WTC11 (cell line): ENCODE data around the gene PPARD. TPM values are rescaled to one million over a fixed set of nuclear protein-coding genes. Genes with fewer than 3 reads are reported as not detected.

Source experiments
- ATAC-seq: fragments of 200-7000 bp; cut with Tn5 transposase; 2 replicates; pipeline ENCODE4 v1.10.0; 2021; ENCODE audit warnings: mild to moderate bottlenecking, moderate library complexity
- CTCF ChIA-PET: fragments of 300-600 bp; sonication (Branson Sonifier 250); formaldehyde crosslinking; loops from one replicate; lab custom pipeline; 2021; ENCODE audit warnings: antibody characterized with exemption; lab: Charles Lee
- POLR2A ChIA-PET: fragments of 350-600 bp; sonication (Branson Sonifier 250); formaldehyde crosslinking; loops from one replicate; lab custom pipeline; 2021; ENCODE audit warnings: antibody characterized with exemption; lab: Charles Lee
- DNase-seq: peaks from one replicate; pipeline ENCODE4 v3.0.0; 2021; ENCODE audit warnings: low spot score
- H3K27ac Mint-ChIP-seq: 2 replicates; pipeline ENCODE4 v1.8.0; 2021; ENCODE audit warnings: mixed read lengths
- H3K27me3 Mint-ChIP-seq: 2 replicates; pipeline ENCODE4 v1.8.0; 2021; ENCODE audit warnings: low read depth, mild to moderate bottlenecking, moderate library complexity, mixed read lengths
- H3K36me3 Mint-ChIP-seq: 2 replicates; pipeline ENCODE4 v1.8.0; 2021; ENCODE audit warnings: mixed read lengths
- H3K4me1 Mint-ChIP-seq: 2 replicates; pipeline ENCODE4 v1.8.0; 2022; ENCODE audit warnings: mixed read lengths
- H3K4me3 Mint-ChIP-seq: 2 replicates; pipeline ENCODE4 v1.8.0; 2021; ENCODE audit warnings: mild to moderate bottlenecking, moderate library complexity, mixed read lengths
- H3K9me3 Mint-ChIP-seq: 2 replicates; pipeline ENCODE4 v1.8.0; 2021; ENCODE audit warnings: mixed read lengths
- AR ChIP-seq: fragments of 250-450 bp; sonication (Bioruptor Pico); IDR thresholded peaks from 2 replicates; pipeline ENCODE4 v1.9.0; 2021; ENCODE audit warnings: mild to moderate bottlenecking
- CREB1 ChIP-seq: sonication (generic); formaldehyde crosslinking; IDR thresholded peaks from 2 replicates; pipeline ENCODE4 v1.8.0; 2023; ENCODE audit warnings: mild to moderate bottlenecking, missing genetic modification reagents
- E2F5 ChIP-seq: sonication (generic); formaldehyde crosslinking; IDR thresholded peaks from 2 replicates; pipeline ENCODE4 v1.8.1; 2022; ENCODE audit warnings: mild to moderate bottlenecking, moderate library complexity, missing genetic modification reagents
- ESRRA ChIP-seq: sonication (generic); formaldehyde crosslinking; IDR thresholded peaks from 2 replicates; pipeline ENCODE4 v1.8.1; 2022; ENCODE audit warnings: mild to moderate bottlenecking, missing genetic modification reagents, borderline replicate concordance
- IRF1 ChIP-seq: sonication (generic); formaldehyde crosslinking; IDR thresholded peaks from 2 replicates; pipeline ENCODE4 v1.8.0; 2023; ENCODE audit warnings: missing genetic modification reagents
- JAZF1 ChIP-seq: fragments of 250-450 bp; sonication (Bioruptor Pico); IDR thresholded peaks from 2 replicates; pipeline ENCODE4 v1.9.0; 2021; ENCODE audit warnings: moderate library complexity, mild to moderate bottlenecking, inconsistent platforms
- MXD4 ChIP-seq: fragments of 250-450 bp; sonication (Bioruptor Pico); IDR thresholded peaks from 2 replicates; pipeline ENCODE4 v1.8.0; 2021; ENCODE audit warnings: mild to moderate bottlenecking, moderate library complexity, borderline replicate concordance
- NFATC4 ChIP-seq: fragments of 250-450 bp; sonication (Bioruptor Pico); IDR thresholded peaks from 2 replicates; pipeline ENCODE4 v1.9.0; 2021; ENCODE audit warnings: mild to moderate bottlenecking
- RELA ChIP-seq: sonication (generic); formaldehyde crosslinking; IDR thresholded peaks from 2 replicates; pipeline ENCODE4 v1.8.1; 2022; ENCODE audit warnings: missing genetic modification reagents, mild to moderate bottlenecking, borderline replicate concordance
- TEAD1 ChIP-seq: sonication (generic); formaldehyde crosslinking; IDR thresholded peaks from 2 replicates; pipeline ENCODE4 v1.8.0; 2022; ENCODE audit warnings: mild to moderate bottlenecking, missing genetic modification reagents
- ZNF396 ChIP-seq: fragments of 250-450 bp; sonication (Bioruptor Pico); IDR thresholded peaks from 2 replicates; pipeline ENCODE4 v1.8.0; 2021; ENCODE audit warnings: mild to moderate bottlenecking, moderate library complexity, borderline replicate concordance
- ZNF671 ChIP-seq: fragments of 250-450 bp; sonication (Bioruptor Pico); IDR thresholded peaks from 2 replicates; pipeline ENCODE4 v1.8.0; 2021; ENCODE audit warnings: mild to moderate bottlenecking
- ZSCAN18 ChIP-seq: fragments of 250-450 bp; sonication (Bioruptor Pico); IDR thresholded peaks from 2 replicates; pipeline ENCODE4 v2.1.2; 2022; ENCODE audit warnings: mild to moderate bottlenecking, moderate library complexity
- total RNA-seq: library from RNA; stranded (reverse); gene quantifications from 3 replicates; pipeline ENCODE4 v1.2.3, GENCODE V29; 2021
- TF ChIP-seq, protein P1 (sequence below): sonication (generic); formaldehyde crosslinking; IDR thresholded peaks from 2 replicates; pipeline ENCODE4 v1.8.1; 2023; ENCODE audit warnings: mild to moderate bottlenecking, missing genetic modification reagents
- TF ChIP-seq, protein P2 (sequence below): sonication (generic); formaldehyde crosslinking; IDR thresholded peaks from 2 replicates; pipeline ENCODE4 v1.8.0; 2023; ENCODE audit warnings: mild to moderate bottlenecking, missing genetic modification reagents
- TF ChIP-seq, protein P3 (sequence below): sonication (generic); formaldehyde crosslinking; IDR thresholded peaks from 2 replicates; pipeline ENCODE4 v1.8.1; 2023; ENCODE audit warnings: mild to moderate bottlenecking, missing genetic modification reagents
- TF ChIP-seq, protein P4 (sequence below): sonication (generic); formaldehyde crosslinking; conservative IDR thresholded peaks from 2 replicates; pipeline ENCODE4 v1.8.1; 2023; ENCODE audit warnings: mild to moderate bottlenecking, low read depth, missing genetic modification reagents, moderate library complexity
- TF ChIP-seq, protein P5 (sequence below): sonication (generic); formaldehyde crosslinking; IDR thresholded peaks from 2 replicates; pipeline ENCODE4 v1.8.1; 2022; ENCODE audit warnings: missing genetic modification reagents, borderline replicate concordance
- TF ChIP-seq, protein P6 (sequence below): fragments of 250-450 bp; sonication (Bioruptor Pico); IDR thresholded peaks from 2 replicates; pipeline ENCODE4 v1.8.0; 2021; ENCODE audit warnings: mild to moderate bottlenecking

PPARD gene
- total RNA-seq, 1 experiment from 2014 or later = 14.7 TPM

DNA sequence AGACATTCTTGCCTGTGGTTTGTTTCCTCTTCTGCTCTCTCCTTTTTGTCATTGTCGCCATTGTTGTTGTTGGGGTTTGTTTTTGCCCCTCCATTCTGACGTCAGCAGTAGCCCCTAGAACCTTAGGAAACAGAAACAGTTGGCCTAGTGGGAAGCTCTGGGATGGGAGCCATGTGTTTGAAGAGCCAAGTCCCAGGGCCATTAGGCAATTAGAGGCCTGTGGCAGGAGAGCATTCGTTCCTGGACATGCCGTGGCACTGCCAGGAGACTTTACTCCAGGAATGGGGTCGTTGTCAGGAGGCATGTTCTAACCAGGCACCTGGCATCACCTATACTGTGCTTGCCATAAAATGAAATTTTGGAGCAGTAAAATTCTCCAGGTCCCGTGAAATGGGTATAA lies 39.7 kb downstream of the PPARD start:
- no peak for DNase-seq
- H3K36me3 Mint-ChIP-seq = peaks cover 17% of the 10 kb centered on the region
- peaks cover 21% of the 10 kb centered on the region for H3K9me3 Mint-ChIP-seq
- ATAC-seq = no peak
- ChIA-PET POLR2A (no interaction called here), CTCF (no interaction called here)
- H3K27me3 Mint-ChIP-seq = peaks cover 4% of the 10 kb centered on the region
- H3K27ac Mint-ChIP-seq = no peak overlapping the region
- H3K4me1 Mint-ChIP-seq = no peaks in the 10 kb centered on the region; the same call in 1 of the 2 replicates
- H3K4me3 Mint-ChIP-seq = no peak overlapping the region
- TF ChIP-seq, protein P1, sequence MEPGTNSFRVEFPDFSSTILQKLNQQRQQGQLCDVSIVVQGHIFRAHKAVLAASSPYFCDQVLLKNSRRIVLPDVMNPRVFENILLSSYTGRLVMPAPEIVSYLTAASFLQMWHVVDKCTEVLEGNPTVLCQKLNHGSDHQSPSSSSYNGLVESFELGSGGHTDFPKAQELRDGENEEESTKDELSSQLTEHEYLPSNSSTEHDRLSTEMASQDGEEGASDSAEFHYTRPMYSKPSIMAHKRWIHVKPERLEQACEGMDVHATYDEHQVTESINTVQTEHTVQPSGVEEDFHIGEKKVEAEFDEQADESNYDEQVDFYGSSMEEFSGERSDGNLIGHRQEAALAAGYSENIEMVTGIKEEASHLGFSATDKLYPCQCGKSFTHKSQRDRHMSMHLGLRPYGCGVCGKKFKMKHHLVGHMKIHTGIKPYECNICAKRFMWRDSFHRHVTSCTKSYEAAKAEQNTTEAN (CRISPR knock-in tag) = no peak
- TF ChIP-seq CREB1 (CRISPR knock-in tag) (no peak), ZSCAN18 (CRISPR knock-in tag) (no peak), AR (CRISPR knock-in tag) (no peak), IRF1 (CRISPR knock-in tag) (no peak), ESRRA (CRISPR knock-in tag) (no peak), JAZF1 (no peak), MXD4 (no peak), ZNF671 (CRISPR knock-in tag) (no peak), ZNF396 (CRISPR knock-in tag) (no peak), RELA (CRISPR knock-in tag) (no peak), E2F5 (CRISPR knock-in tag) (no peak), NFATC4 (no peak), TEAD1 (CRISPR knock-in tag) (no peak)
- TF ChIP-seq, protein P2, sequence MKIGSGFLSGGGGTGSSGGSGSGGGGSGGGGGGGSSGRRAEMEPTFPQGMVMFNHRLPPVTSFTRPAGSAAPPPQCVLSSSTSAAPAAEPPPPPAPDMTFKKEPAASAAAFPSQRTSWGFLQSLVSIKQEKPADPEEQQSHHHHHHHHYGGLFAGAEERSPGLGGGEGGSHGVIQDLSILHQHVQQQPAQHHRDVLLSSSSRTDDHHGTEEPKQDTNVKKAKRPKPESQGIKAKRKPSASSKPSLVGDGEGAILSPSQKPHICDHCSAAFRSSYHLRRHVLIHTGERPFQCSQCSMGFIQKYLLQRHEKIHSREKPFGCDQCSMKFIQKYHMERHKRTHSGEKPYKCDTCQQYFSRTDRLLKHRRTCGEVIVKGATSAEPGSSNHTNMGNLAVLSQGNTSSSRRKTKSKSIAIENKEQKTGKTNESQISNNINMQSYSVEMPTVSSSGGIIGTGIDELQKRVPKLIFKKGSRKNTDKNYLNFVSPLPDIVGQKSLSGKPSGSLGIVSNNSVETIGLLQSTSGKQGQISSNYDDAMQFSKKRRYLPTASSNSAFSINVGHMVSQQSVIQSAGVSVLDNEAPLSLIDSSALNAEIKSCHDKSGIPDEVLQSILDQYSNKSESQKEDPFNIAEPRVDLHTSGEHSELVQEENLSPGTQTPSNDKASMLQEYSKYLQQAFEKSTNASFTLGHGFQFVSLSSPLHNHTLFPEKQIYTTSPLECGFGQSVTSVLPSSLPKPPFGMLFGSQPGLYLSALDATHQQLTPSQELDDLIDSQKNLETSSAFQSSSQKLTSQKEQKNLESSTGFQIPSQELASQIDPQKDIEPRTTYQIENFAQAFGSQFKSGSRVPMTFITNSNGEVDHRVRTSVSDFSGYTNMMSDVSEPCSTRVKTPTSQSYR (CRISPR knock-in tag) = no peak
- TF ChIP-seq, protein P3, sequence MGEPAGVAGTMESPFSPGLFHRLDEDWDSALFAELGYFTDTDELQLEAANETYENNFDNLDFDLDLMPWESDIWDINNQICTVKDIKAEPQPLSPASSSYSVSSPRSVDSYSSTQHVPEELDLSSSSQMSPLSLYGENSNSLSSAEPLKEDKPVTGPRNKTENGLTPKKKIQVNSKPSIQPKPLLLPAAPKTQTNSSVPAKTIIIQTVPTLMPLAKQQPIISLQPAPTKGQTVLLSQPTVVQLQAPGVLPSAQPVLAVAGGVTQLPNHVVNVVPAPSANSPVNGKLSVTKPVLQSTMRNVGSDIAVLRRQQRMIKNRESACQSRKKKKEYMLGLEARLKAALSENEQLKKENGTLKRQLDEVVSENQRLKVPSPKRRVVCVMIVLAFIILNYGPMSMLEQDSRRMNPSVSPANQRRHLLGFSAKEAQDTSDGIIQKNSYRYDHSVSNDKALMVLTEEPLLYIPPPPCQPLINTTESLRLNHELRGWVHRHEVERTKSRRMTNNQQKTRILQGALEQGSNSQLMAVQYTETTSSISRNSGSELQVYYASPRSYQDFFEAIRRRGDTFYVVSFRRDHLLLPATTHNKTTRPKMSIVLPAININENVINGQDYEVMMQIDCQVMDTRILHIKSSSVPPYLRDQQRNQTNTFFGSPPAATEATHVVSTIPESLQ = no peak
- TF ChIP-seq, protein P4, sequence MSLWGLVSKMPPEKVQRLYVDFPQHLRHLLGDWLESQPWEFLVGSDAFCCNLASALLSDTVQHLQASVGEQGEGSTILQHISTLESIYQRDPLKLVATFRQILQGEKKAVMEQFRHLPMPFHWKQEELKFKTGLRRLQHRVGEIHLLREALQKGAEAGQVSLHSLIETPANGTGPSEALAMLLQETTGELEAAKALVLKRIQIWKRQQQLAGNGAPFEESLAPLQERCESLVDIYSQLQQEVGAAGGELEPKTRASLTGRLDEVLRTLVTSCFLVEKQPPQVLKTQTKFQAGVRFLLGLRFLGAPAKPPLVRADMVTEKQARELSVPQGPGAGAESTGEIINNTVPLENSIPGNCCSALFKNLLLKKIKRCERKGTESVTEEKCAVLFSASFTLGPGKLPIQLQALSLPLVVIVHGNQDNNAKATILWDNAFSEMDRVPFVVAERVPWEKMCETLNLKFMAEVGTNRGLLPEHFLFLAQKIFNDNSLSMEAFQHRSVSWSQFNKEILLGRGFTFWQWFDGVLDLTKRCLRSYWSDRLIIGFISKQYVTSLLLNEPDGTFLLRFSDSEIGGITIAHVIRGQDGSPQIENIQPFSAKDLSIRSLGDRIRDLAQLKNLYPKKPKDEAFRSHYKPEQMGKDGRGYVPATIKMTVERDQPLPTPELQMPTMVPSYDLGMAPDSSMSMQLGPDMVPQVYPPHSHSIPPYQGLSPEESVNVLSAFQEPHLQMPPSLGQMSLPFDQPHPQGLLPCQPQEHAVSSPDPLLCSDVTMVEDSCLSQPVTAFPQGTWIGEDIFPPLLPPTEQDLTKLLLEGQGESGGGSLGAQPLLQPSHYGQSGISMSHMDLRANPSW (CRISPR knock-in tag) = no peak
- TF ChIP-seq, protein P5, sequence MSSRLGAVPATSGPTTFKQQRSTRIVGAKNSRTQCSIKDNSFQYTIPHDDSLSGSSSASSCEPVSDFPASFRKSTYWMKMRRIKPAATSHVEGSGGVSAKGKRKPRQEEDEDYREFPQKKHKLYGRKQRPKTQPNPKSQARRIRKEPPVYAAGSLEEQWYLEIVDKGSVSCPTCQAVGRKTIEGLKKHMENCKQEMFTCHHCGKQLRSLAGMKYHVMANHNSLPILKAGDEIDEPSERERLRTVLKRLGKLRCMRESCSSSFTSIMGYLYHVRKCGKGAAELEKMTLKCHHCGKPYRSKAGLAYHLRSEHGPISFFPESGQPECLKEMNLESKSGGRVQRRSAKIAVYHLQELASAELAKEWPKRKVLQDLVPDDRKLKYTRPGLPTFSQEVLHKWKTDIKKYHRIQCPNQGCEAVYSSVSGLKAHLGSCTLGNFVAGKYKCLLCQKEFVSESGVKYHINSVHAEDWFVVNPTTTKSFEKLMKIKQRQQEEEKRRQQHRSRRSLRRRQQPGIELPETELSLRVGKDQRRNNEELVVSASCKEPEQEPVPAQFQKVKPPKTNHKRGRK (CRISPR knock-in tag) = no peak
- TF ChIP-seq, protein P6, sequence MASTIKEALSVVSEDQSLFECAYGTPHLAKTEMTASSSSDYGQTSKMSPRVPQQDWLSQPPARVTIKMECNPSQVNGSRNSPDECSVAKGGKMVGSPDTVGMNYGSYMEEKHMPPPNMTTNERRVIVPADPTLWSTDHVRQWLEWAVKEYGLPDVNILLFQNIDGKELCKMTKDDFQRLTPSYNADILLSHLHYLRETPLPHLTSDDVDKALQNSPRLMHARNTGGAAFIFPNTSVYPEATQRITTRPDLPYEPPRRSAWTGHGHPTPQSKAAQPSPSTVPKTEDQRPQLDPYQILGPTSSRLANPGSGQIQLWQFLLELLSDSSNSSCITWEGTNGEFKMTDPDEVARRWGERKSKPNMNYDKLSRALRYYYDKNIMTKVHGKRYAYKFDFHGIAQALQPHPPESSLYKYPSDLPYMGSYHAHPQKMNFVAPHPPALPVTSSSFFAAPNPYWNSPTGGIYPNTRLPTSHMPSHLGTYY (CRISPR knock-in tag) = no peak
